HCT116 (cell line): ENCODE data around the gene TMEM184B. TPM values are rescaled to one million over a fixed set of nuclear protein-coding genes. Genes with fewer than 3 reads are reported as not detected.

Experiments
- ATAC-seq: fragments of 200-7000 bp; cut with Tn5 transposase; 2 replicates; pipeline ENCODE4 v1.9.1; 2020; ENCODE audit warnings: mild to moderate bottlenecking, moderate library complexity
- BruUV-seq: library from RNA; stranded (reverse); fragments of 400-500 nt; replicated peaks from 2 replicates; lab custom pipeline; 2021; lab: Mats Ljungman, UMichigan
- CTCF ChIA-PET: fragments of 300-600 bp; sonication (Branson Sonifier 250); formaldehyde crosslinking; loops from one replicate; lab custom pipeline; 2021; ENCODE audit warnings: antibody characterized with exemption; lab: Charles Lee
- POLR2A ChIA-PET: fragments of 300-600, 350-600 bp; sonication (Branson Sonifier 250); formaldehyde crosslinking; loops from one replicate; lab custom pipeline; 2021; ENCODE audit warnings: antibody characterized with exemption; lab: Charles Lee
- RAD21 ChIA-PET, 2 experiments: fragments of 300-600 bp; sonication (Branson Sonifier 250); formaldehyde crosslinking; loops; one replicate each; lab custom pipeline; 2023; ENCODE audit warnings: low total read pairs in 2 of 2; ENCODE audit not compliant: uncharacterized antibody in 2 of 2, unreplicated experiment in 2 of 2, low non-redundant PET in 1 of 2; lab: Charles Lee
- DNase-seq: peaks from one replicate; pipeline ENCODE4 v3.0.0-alpha.2; 2010; ENCODE audit warnings: low read depth, low spot score
- H2AFZ ChIP-seq: fragments of 200-600 bp; shearing (Covaris generic), sonication (generic); 2 replicates; pipeline ENCODE4 v1.6.1; 2017; ENCODE audit warnings: low read depth, mixed run types, mixed read lengths, antibody characterized with exemption, low read length; ENCODE audit not compliant: poor library complexity, severe bottlenecking
- H3K27ac ChIP-seq: 2 replicates; pipeline ENCODE4 v1.5.1; 2012; ENCODE audit warnings: low read depth, low read length
- H3K27me3 ChIP-seq: fragments of 200-600 bp; sonication (generic); 2 replicates; pipeline ENCODE4 v1.6.1; 2016; ENCODE audit warnings: mixed run types, low read length, mixed read lengths; ENCODE audit not compliant: insufficient read depth
- H3K36me3 ChIP-seq, 2 experiments: fragments of 200-500 bp in 1 of 2; fragments of 200-600 bp in 1 of 2; sonication (Bioruptor generic) in 1 of 2; sonication (generic) in 1 of 2; 2 replicates each; pipeline versions ENCODE4 v1.5.1 to v1.6.1; 2014 to 2016; ENCODE audit warnings: low read length in 2 of 2, inconsistent platforms in 1 of 2, mixed read lengths in 1 of 2, mixed run types in 1 of 2; ENCODE audit not compliant: insufficient read depth in 2 of 2, control insufficient read depth in 1 of 2
- H3K4me1 ChIP-seq, 2 experiments: fragments of 200-600 bp in 1 of 2; sonication (generic) in 1 of 2; 2 replicates each; pipeline versions ENCODE4 v1.5.1 to v1.6.1; 2012 to 2017; ENCODE audit warnings: low read length in 2 of 2, inconsistent platforms in 1 of 2, mild to moderate bottlenecking in 1 of 2, mixed read lengths in 1 of 2, mixed run types in 1 of 2, moderate library complexity in 1 of 2; ENCODE audit not compliant: insufficient read depth in 2 of 2, control insufficient read depth in 1 of 2
- H3K4me2 ChIP-seq: fragments of 200-600 bp; sonication (generic); 2 replicates; pipeline ENCODE4 v1.6.1; 2017; ENCODE audit warnings: mixed run types, low read length, mixed read lengths
- H3K4me3 ChIP-seq, 2 experiments: fragments of 200-600 bp in 1 of 2; sonication (generic) in 1 of 2; replicated peaks in 1 of 2; 2 replicates each; pipeline ENCODE4 v1.5.1; 2011 to 2016; ENCODE audit warnings: low read length in 2 of 2, control low read depth in 1 of 2, low read depth in 1 of 2, mild to moderate bottlenecking in 1 of 2, mixed read lengths in 1 of 2, mixed run types in 1 of 2
- H3K79me2 ChIP-seq: fragments of 200-600 bp; sonication (generic); 2 replicates; pipeline ENCODE4 v1.6.1; 2017; ENCODE audit warnings: mild to moderate bottlenecking, mixed run types, low read length, moderate library complexity, mixed read lengths; ENCODE audit not compliant: insufficient read depth
- H3K9ac ChIP-seq: fragments of 200-600 bp; sonication (generic); 2 replicates; pipeline ENCODE4 v1.6.1; 2016; ENCODE audit warnings: low read length, mixed read lengths
- H3K9me2 ChIP-seq: fragments of 200-600 bp; sonication (generic), shearing (Covaris generic); 2 replicates; pipeline ENCODE4 v1.6.1; 2017; ENCODE audit warnings: mixed run types, mild to moderate bottlenecking, moderate library complexity; ENCODE audit not compliant: insufficient read depth
- H3K9me3 ChIP-seq, 2 experiments: fragments of 200-500 bp in 1 of 2; fragments of 200-600 bp in 1 of 2; sonication (Bioruptor generic) in 1 of 2; sonication (generic) in 1 of 2; 2 replicates each; pipeline ENCODE4 v1.6.1; 2014 to 2017; ENCODE audit warnings: low read length in 2 of 2, mixed read lengths in 2 of 2, inconsistent platforms in 1 of 2, low read depth in 1 of 2, mild to moderate bottlenecking in 1 of 2, mixed run types in 1 of 2, moderate library complexity in 1 of 2; ENCODE audit not compliant: control insufficient read depth in 1 of 2, insufficient read depth in 1 of 2
- H4K20me1 ChIP-seq: fragments of 200-600 bp; sonication (generic), shearing (Covaris generic); 2 replicates; pipeline ENCODE4 v1.6.1; 2017; ENCODE audit warnings: mixed run types, mild to moderate bottlenecking, moderate library complexity; ENCODE audit not compliant: insufficient read depth
- CEBPB ChIP-seq: IDR thresholded peaks from 2 replicates; pipeline ENCODE4 v1.6.1; 2012; ENCODE audit warnings: low read depth
- EGR1 ChIP-seq: IDR thresholded peaks from 2 replicates; pipeline ENCODE4 v1.6.1; 2012; ENCODE audit warnings: low read depth
- ELF1 ChIP-seq: IDR thresholded peaks from 2 replicates; pipeline ENCODE4 v1.6.1; 2012; ENCODE audit warnings: low read depth, borderline replicate concordance
- EZH2phosphoT487 ChIP-seq: fragments of 200-600 bp; IDR thresholded peaks from 2 replicates; pipeline ENCODE4 v1.6.1; 2018; ENCODE audit warnings: antibody characterized with exemption, borderline replicate concordance
- POLR2AphosphoS5 ChIP-seq: IDR thresholded peaks from 2 replicates; pipeline ENCODE4 v1.6.1; 2011; ENCODE audit warnings: mild to moderate bottlenecking, low read depth, low read length, moderate library complexity
- RAD21 ChIP-seq: IDR thresholded peaks from 2 replicates; pipeline ENCODE4 v1.6.1; 2012; ENCODE audit warnings: low read depth, mild to moderate bottlenecking
- SIN3A ChIP-seq: IDR thresholded peaks from 2 replicates; pipeline ENCODE4 v1.6.1; 2012; ENCODE audit warnings: low read depth
- SP1 ChIP-seq: IDR thresholded peaks from 2 replicates; pipeline ENCODE4 v1.6.1; 2012; ENCODE audit warnings: low read depth
- intact Hi-C: fragments of 100-400 bp; cut with micrococcal nuclease; formaldehyde crosslinking; loops from 2 replicates; pipeline ENCODE4 v1.10.0; 2022
- total RNA-seq: library from RNA; stranded (reverse); gene quantifications from one replicate; pipeline ENCODE4 v1.2.1, GENCODE V29; 2021; ENCODE audit not compliant: unreplicated experiment
- TF ChIP-seq, protein P1 (sequence below), 3 experiments: fragments of 200-600 bp in 1 of 3; sonication (generic) in 1 of 3; IDR thresholded peaks in 2 of 3; conservative IDR thresholded peaks in 1 of 3; 2 replicates each; pipeline ENCODE4 v1.5.1; 2012 to 2017; ENCODE audit warnings: low read depth in 2 of 3, low read length in 2 of 3, antibody characterized with exemption in 1 of 3, borderline replicate concordance in 1 of 3, control low read depth in 1 of 3, mild to moderate bottlenecking in 1 of 3, mixed read lengths in 1 of 3, mixed run types in 1 of 3, moderate library complexity in 1 of 3; ENCODE audit not compliant: insufficient read depth in 1 of 3
- TF ChIP-seq, protein P2 (sequence below): IDR thresholded peaks from 2 replicates; pipeline ENCODE4 v1.6.1; 2012
- TF ChIP-seq, protein P3 (sequence below): IDR thresholded peaks from 2 replicates; pipeline ENCODE4 v1.6.1; 2012

Gene TMEM184B
- total RNA-seq, 1 experiment from 2014 or later: 66.0 TPM

DNA sequence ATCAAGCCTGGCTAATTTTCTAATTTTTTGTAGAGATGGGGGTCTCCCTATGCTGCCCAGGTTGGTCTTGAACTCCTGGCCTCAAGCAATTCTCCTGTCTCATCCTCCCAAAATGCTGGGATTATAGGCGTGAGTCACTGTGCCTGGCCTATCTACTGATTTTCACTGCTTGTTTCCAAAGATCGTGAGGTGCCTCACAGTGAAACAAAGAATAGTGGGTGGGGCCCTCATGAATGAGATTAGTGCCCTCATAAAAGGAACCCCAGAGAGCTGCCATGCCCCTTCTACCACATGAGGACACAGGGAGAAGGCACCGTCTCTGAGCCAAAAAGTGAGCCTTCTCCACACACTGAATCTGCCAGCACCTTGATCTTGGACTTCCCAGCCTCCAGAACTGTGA, 23.5 kb downstream of the TMEM184B start:
- H3K79me2 ChIP-seq: peaks cover 27% of the 10 kb centered on the region
- POLR2A ChIA-PET: no interaction called here
- H3K4me2 ChIP-seq: no peak overlapping the region
- H3K27ac ChIP-seq: no peak overlapping the region
- no peak overlapping the region for H3K4me3 ChIP-seq
- no peaks in the 10 kb centered on the region for H3K4me1 ChIP-seq
- intact Hi-C loops: no loop called here
- H3K9me3 ChIP-seq: peaks cover 0 to 6% of the 10 kb centered on the region in 2 experiments; a peak in 1 of 4 replicates
- CTCF ChIA-PET: no interaction called here
- TF ChIP-seq RAD21 (no peak), CEBPB (no peak), SP1 (no peak), SIN3A (no peak), ELF1 (no peak), POLR2AphosphoS5 (no peak), EGR1 (no peak), EZH2phosphoT487 (no peak)
- TF ChIP-seq, protein P1, sequence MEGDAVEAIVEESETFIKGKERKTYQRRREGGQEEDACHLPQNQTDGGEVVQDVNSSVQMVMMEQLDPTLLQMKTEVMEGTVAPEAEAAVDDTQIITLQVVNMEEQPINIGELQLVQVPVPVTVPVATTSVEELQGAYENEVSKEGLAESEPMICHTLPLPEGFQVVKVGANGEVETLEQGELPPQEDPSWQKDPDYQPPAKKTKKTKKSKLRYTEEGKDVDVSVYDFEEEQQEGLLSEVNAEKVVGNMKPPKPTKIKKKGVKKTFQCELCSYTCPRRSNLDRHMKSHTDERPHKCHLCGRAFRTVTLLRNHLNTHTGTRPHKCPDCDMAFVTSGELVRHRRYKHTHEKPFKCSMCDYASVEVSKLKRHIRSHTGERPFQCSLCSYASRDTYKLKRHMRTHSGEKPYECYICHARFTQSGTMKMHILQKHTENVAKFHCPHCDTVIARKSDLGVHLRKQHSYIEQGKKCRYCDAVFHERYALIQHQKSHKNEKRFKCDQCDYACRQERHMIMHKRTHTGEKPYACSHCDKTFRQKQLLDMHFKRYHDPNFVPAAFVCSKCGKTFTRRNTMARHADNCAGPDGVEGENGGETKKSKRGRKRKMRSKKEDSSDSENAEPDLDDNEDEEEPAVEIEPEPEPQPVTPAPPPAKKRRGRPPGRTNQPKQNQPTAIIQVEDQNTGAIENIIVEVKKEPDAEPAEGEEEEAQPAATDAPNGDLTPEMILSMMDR (IDR thresholded peaks at IDR 0.05 in 2 of 3, conservative IDR thresholded peaks at IDR 0.05 in 1 of 3; ENCODE audit: borderline replicate concordance in 1 of 3, insufficient read depth in 1 of 3, low read depth in 2 of 3, low read length in 2 of 3): no peak
- TF ChIP-seq, protein P2, sequence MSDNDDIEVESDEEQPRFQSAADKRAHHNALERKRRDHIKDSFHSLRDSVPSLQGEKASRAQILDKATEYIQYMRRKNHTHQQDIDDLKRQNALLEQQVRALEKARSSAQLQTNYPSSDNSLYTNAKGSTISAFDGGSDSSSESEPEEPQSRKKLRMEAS: no peak
- TF ChIP-seq, protein P3, sequence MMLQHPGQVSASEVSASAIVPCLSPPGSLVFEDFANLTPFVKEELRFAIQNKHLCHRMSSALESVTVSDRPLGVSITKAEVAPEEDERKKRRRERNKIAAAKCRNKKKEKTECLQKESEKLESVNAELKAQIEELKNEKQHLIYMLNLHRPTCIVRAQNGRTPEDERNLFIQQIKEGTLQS: no peak
- TF ChIP-seq, all 23 proteins: peak for 0
- DNase-seq: no peak
- Histone ChIP-seq H3K36me3 (peaks cover 0 to 3% of the 10 kb centered on the region in 2 experiments; a peak in 2 of 4 replicates), H3K27me3 (no peaks in the 10 kb centered on the region), H4K20me1 (no peaks in the 10 kb centered on the region), H3K9me2 (no peaks in the 10 kb centered on the region), H3K9ac (no peak overlapping the region), H2AFZ (no peak overlapping the region)
- no peak for ATAC-seq
- BruUV-seq: no TSS peak
- RAD21 ChIA-PET: no interaction called here
